HG02870 (cell line): ENCODE results near the gene DDX19B.
A peak's percentile ranks its signal among the peaks of the same experiment; 100 is the strongest.
"Not testable (repeated sequence)": the region's sequence is repeated elsewhere in the genome, so short reads cannot be mapped to it uniquely, and the experiment has no call there.

Experiments
- ATAC-seq: cut with Tn5 transposase; IDR thresholded peaks from one replicate; pipeline ENCODE4 v1.9.1; 2021; ENCODE audit warnings: mild to moderate bottlenecking, moderate library complexity; ENCODE audit not compliant: unreplicated experiment

The DDX19B gene

GRCh38 chr16:70348991-70349390 is 50.0 kb downstream of the DDX19B start:
- ATAC-seq = no peak

GRCh38 chr16:70349783-70350182 is 50.8 kb downstream of the DDX19B start:
- ATAC-seq = no peak

GRCh38 chr16:70359552-70359951 is 60.6 kb downstream of the DDX19B start:
- no peak for ATAC-seq

GRCh38 chr16:70364399-70364798 is 65.4 kb downstream of the DDX19B start:
- peak; percentile 59 for ATAC-seq

- ATAC-seq = not testable (repeated sequence)
Observed at GRCh38 chr16:70370145-70370544, 71.2 kb downstream of the DDX19B start.

- no peak for ATAC-seq
Observed at GRCh38 chr16:70370924-70371323, 71.9 kb downstream of the DDX19B start.

- no peak for ATAC-seq
Observed at GRCh38 chr16:70372921-70373728, 74.1 kb downstream of the DDX19B start.

GRCh38 chr16:70374213-70374612 is 75.2 kb downstream of the DDX19B start:
- no peak for ATAC-seq

- no peak for ATAC-seq
Observed at GRCh38 chr16:70375636-70376611, 76.9 kb downstream of the DDX19B start.

GRCh38 chr16:70377782-70378181 is 78.8 kb downstream of the DDX19B start:
- ATAC-seq = no peak

- ATAC-seq = no peak
Observed at GRCh38 chr16:70378869-70379493, 80.0 kb downstream of the DDX19B start.

- peak; percentile 5 for ATAC-seq
Observed at GRCh38 chr16:70380248-70380918, 81.4 kb downstream of the DDX19B start.

- ATAC-seq = peak; percentile 91
Observed at GRCh38 chr16:70380919-70381603, 82.1 kb downstream of the DDX19B start.

GRCh38 chr16:70381604-70382342 is 82.8 kb downstream of the DDX19B start:
- ATAC-seq = no peak

- no peak for ATAC-seq
Observed at GRCh38 chr16:70383421-70383960, 84.5 kb downstream of the DDX19B start.
